HCT116 (cell line): ENCODE measurements around the gene ETS1. TPM values are rescaled to one million over a fixed set of nuclear protein-coding genes. Genes with fewer than 3 reads are reported as not detected.
"Not testable (repeated sequence)": the region's sequence is repeated elsewhere in the genome, so short reads cannot be mapped to it uniquely, and the experiment has no call there.

Source experiments
- ATAC-seq: fragments of 200-7000 bp; cut with Tn5 transposase; 2 replicates; pipeline ENCODE4 v1.9.1; 2020; ENCODE audit warnings: mild to moderate bottlenecking, moderate library complexity
- BruUV-seq: library from RNA; stranded (reverse); fragments of 400-500 nt; replicated peaks from 2 replicates; lab custom pipeline; 2021; lab: Mats Ljungman, UMichigan
- CTCF ChIA-PET: fragments of 300-600 bp; sonication (Branson Sonifier 250); formaldehyde crosslinking; loops from one replicate; lab custom pipeline; 2021; ENCODE audit warnings: antibody characterized with exemption; lab: Charles Lee
- POLR2A ChIA-PET: fragments of 300-600, 350-600 bp; sonication (Branson Sonifier 250); formaldehyde crosslinking; loops from one replicate; lab custom pipeline; 2021; ENCODE audit warnings: antibody characterized with exemption; lab: Charles Lee
- RAD21 ChIA-PET, 2 experiments: fragments of 300-600 bp; sonication (Branson Sonifier 250); formaldehyde crosslinking; loops; one replicate each; lab custom pipeline; 2023; ENCODE audit warnings: low total read pairs in 2 of 2; ENCODE audit not compliant: uncharacterized antibody in 2 of 2, unreplicated experiment in 2 of 2, low non-redundant PET in 1 of 2; lab: Charles Lee
- DNase-seq: peaks from one replicate; pipeline ENCODE4 v3.0.0-alpha.2; 2010; ENCODE audit warnings: low read depth, low spot score
- H2AFZ ChIP-seq: fragments of 200-600 bp; shearing (Covaris generic), sonication (generic); 2 replicates; pipeline ENCODE4 v1.6.1; 2017; ENCODE audit warnings: low read depth, mixed run types, mixed read lengths, antibody characterized with exemption, low read length; ENCODE audit not compliant: poor library complexity, severe bottlenecking
- H3K27ac ChIP-seq: 2 replicates; pipeline ENCODE4 v1.5.1; 2012; ENCODE audit warnings: low read depth, low read length
- H3K27me3 ChIP-seq: fragments of 200-600 bp; sonication (generic); 2 replicates; pipeline ENCODE4 v1.6.1; 2016; ENCODE audit warnings: mixed run types, low read length, mixed read lengths; ENCODE audit not compliant: insufficient read depth
- H3K36me3 ChIP-seq, 2 experiments: fragments of 200-500 bp in 1 of 2; fragments of 200-600 bp in 1 of 2; sonication (Bioruptor generic) in 1 of 2; sonication (generic) in 1 of 2; 2 replicates each; pipeline versions ENCODE4 v1.5.1 to v1.6.1; 2014 to 2016; ENCODE audit warnings: low read length in 2 of 2, inconsistent platforms in 1 of 2, mixed read lengths in 1 of 2, mixed run types in 1 of 2; ENCODE audit not compliant: insufficient read depth in 2 of 2, control insufficient read depth in 1 of 2
- H3K4me1 ChIP-seq, 2 experiments: fragments of 200-600 bp in 1 of 2; sonication (generic) in 1 of 2; 2 replicates each; pipeline versions ENCODE4 v1.5.1 to v1.6.1; 2012 to 2017; ENCODE audit warnings: low read length in 2 of 2, inconsistent platforms in 1 of 2, mild to moderate bottlenecking in 1 of 2, mixed read lengths in 1 of 2, mixed run types in 1 of 2, moderate library complexity in 1 of 2; ENCODE audit not compliant: insufficient read depth in 2 of 2, control insufficient read depth in 1 of 2
- H3K4me2 ChIP-seq: fragments of 200-600 bp; sonication (generic); 2 replicates; pipeline ENCODE4 v1.6.1; 2017; ENCODE audit warnings: mixed run types, low read length, mixed read lengths
- H3K4me3 ChIP-seq, 2 experiments: fragments of 200-600 bp in 1 of 2; sonication (generic) in 1 of 2; replicated peaks in 1 of 2; 2 replicates each; pipeline ENCODE4 v1.5.1; 2011 to 2016; ENCODE audit warnings: low read length in 2 of 2, control low read depth in 1 of 2, low read depth in 1 of 2, mild to moderate bottlenecking in 1 of 2, mixed read lengths in 1 of 2, mixed run types in 1 of 2
- H3K79me2 ChIP-seq: fragments of 200-600 bp; sonication (generic); 2 replicates; pipeline ENCODE4 v1.6.1; 2017; ENCODE audit warnings: mild to moderate bottlenecking, mixed run types, low read length, moderate library complexity, mixed read lengths; ENCODE audit not compliant: insufficient read depth
- H3K9ac ChIP-seq: fragments of 200-600 bp; sonication (generic); 2 replicates; pipeline ENCODE4 v1.6.1; 2016; ENCODE audit warnings: low read length, mixed read lengths
- H3K9me2 ChIP-seq: fragments of 200-600 bp; sonication (generic), shearing (Covaris generic); 2 replicates; pipeline ENCODE4 v1.6.1; 2017; ENCODE audit warnings: mixed run types, mild to moderate bottlenecking, moderate library complexity; ENCODE audit not compliant: insufficient read depth
- H3K9me3 ChIP-seq, 2 experiments: fragments of 200-500 bp in 1 of 2; fragments of 200-600 bp in 1 of 2; sonication (Bioruptor generic) in 1 of 2; sonication (generic) in 1 of 2; 2 replicates each; pipeline ENCODE4 v1.6.1; 2014 to 2017; ENCODE audit warnings: low read length in 2 of 2, mixed read lengths in 2 of 2, inconsistent platforms in 1 of 2, low read depth in 1 of 2, mild to moderate bottlenecking in 1 of 2, mixed run types in 1 of 2, moderate library complexity in 1 of 2; ENCODE audit not compliant: control insufficient read depth in 1 of 2, insufficient read depth in 1 of 2
- H4K20me1 ChIP-seq: fragments of 200-600 bp; sonication (generic), shearing (Covaris generic); 2 replicates; pipeline ENCODE4 v1.6.1; 2017; ENCODE audit warnings: mixed run types, mild to moderate bottlenecking, moderate library complexity; ENCODE audit not compliant: insufficient read depth
- CBX3 ChIP-seq: IDR thresholded peaks from 2 replicates; pipeline ENCODE4 v1.6.1; 2012; ENCODE audit warnings: low read depth
- EGR1 ChIP-seq: IDR thresholded peaks from 2 replicates; pipeline ENCODE4 v1.6.1; 2012; ENCODE audit warnings: low read depth
- ELF1 ChIP-seq: IDR thresholded peaks from 2 replicates; pipeline ENCODE4 v1.6.1; 2012; ENCODE audit warnings: low read depth, borderline replicate concordance
- EZH2 ChIP-seq: fragments of 200-600 bp; sonication (generic); IDR thresholded peaks from 2 replicates; pipeline ENCODE4 v1.6.1; 2017; ENCODE audit warnings: antibody characterized with exemption, mixed run types
- EZH2phosphoT487 ChIP-seq: fragments of 200-600 bp; IDR thresholded peaks from 2 replicates; pipeline ENCODE4 v1.6.1; 2018; ENCODE audit warnings: antibody characterized with exemption, borderline replicate concordance
- JUND ChIP-seq: IDR thresholded peaks from 2 replicates; pipeline ENCODE4 v1.6.1; 2012
- RAD21 ChIP-seq: IDR thresholded peaks from 2 replicates; pipeline ENCODE4 v1.6.1; 2012; ENCODE audit warnings: low read depth, mild to moderate bottlenecking
- SP1 ChIP-seq: IDR thresholded peaks from 2 replicates; pipeline ENCODE4 v1.6.1; 2012; ENCODE audit warnings: low read depth
- YY1 ChIP-seq: IDR thresholded peaks from 2 replicates; pipeline ENCODE4 v1.6.1; 2011; ENCODE audit warnings: low read length, low read depth, moderate library complexity, mild to moderate bottlenecking; ENCODE audit not compliant: insufficient replicate concordance; ENCODE audit errors: extremely low read depth
- ZBTB33 ChIP-seq: IDR thresholded peaks from 2 replicates; pipeline ENCODE4 v1.6.1; 2011; ENCODE audit warnings: mild to moderate bottlenecking, low read length, moderate library complexity; ENCODE audit not compliant: insufficient replicate concordance; ENCODE audit errors: extremely low read depth
- ZFX ChIP-seq: fragments of 450-650 bp; IDR thresholded peaks from 2 replicates; pipeline ENCODE4 v1.6.1; 2017
- ZNF274 ChIP-seq: fragments of 200-500 bp; sonication (Bioruptor generic); IDR thresholded peaks from 2 replicates; pipeline ENCODE4 v1.6.1; 2014; ENCODE audit warnings: mild to moderate bottlenecking, low read depth, low read length, inconsistent platforms
- intact Hi-C: fragments of 100-400 bp; cut with micrococcal nuclease; formaldehyde crosslinking; loops from 2 replicates; pipeline ENCODE4 v1.10.0; 2022
- total RNA-seq: library from RNA; stranded (reverse); gene quantifications from one replicate; pipeline ENCODE4 v1.2.1, GENCODE V29; 2021; ENCODE audit not compliant: unreplicated experiment
- TF ChIP-seq, protein P1 (sequence below), 3 experiments: fragments of 200-600 bp in 1 of 3; sonication (generic) in 1 of 3; IDR thresholded peaks in 2 of 3; conservative IDR thresholded peaks in 1 of 3; 2 replicates each; pipeline ENCODE4 v1.5.1; 2012 to 2017; ENCODE audit warnings: low read depth in 2 of 3, low read length in 2 of 3, antibody characterized with exemption in 1 of 3, borderline replicate concordance in 1 of 3, control low read depth in 1 of 3, mild to moderate bottlenecking in 1 of 3, mixed read lengths in 1 of 3, mixed run types in 1 of 3, moderate library complexity in 1 of 3; ENCODE audit not compliant: insufficient read depth in 1 of 3
- TF ChIP-seq, protein P2 (sequence below): IDR thresholded peaks from 2 replicates; pipeline ENCODE4 v1.6.1; 2012

The ETS1 gene
- total RNA-seq, 1 experiment from 2014 or later, result 9.2 TPM

- no peak for ATAC-seq
- H3K4me3 ChIP-seq, result no peak overlapping the region
Observed at GRCh38 chr11:128447233-128447632, 140.1 kb downstream of the ETS1 start.

GRCh38 chr11:128445921-128446320 is 141.4 kb downstream of the ETS1 start:
- intact Hi-C loops, result loop anchor here (5.0 kb wide), 2 partner anchors 76 to 239 kb away; no protein-coding TSS in a partner anchor
- ATAC-seq, result not testable (repeated sequence)

More at GRCh38 chr11:128447233-128447632, 140.1 kb downstream of the ETS1 start:
- Histone ChIP-seq H3K4me1 (peaks cover 14 to 28% of the 10 kb centered on the region in 2 experiments), H3K36me3 (no peaks in the 10 kb centered on the region), H3K9me3 (no peaks in the 10 kb centered on the region), H3K4me2 (peak overlapping the region; percentile 22; the same call in 1 of the 2 replicates), H4K20me1 (no peaks in the 10 kb centered on the region), H3K9ac (no peak overlapping the region), H3K27ac (no peak overlapping the region), H3K9me2 (no peaks in the 10 kb centered on the region), H3K27me3 (no peaks in the 10 kb centered on the region), H3K79me2 (no peaks in the 10 kb centered on the region), H2AFZ (peak overlapping the region; percentile 31)
- ChIA-PET POLR2A (interaction anchor here (1.1 kb wide), 1 partner anchor 9 kb away, joined by 7 read pairs; no protein-coding TSS in a partner anchor), RAD21 (no interaction called here), CTCF (no interaction called here)
- DNase-seq, result no peak
- intact Hi-C loops, result loop anchor here (5.0 kb wide), 2 partner anchors 75 to 240 kb away; no protein-coding TSS in a partner anchor
- TF ChIP-seq ZFX (no peak), ELF1 (no peak), SP1 (no peak), EZH2 (no peak), JUND (no peak), ZNF274 (no peak), EGR1 (no peak), EZH2phosphoT487 (no peak), YY1 (no peak), ZBTB33 (no peak), CBX3 (no peak), RAD21 (no peak)
- TF ChIP-seq, protein P1, sequence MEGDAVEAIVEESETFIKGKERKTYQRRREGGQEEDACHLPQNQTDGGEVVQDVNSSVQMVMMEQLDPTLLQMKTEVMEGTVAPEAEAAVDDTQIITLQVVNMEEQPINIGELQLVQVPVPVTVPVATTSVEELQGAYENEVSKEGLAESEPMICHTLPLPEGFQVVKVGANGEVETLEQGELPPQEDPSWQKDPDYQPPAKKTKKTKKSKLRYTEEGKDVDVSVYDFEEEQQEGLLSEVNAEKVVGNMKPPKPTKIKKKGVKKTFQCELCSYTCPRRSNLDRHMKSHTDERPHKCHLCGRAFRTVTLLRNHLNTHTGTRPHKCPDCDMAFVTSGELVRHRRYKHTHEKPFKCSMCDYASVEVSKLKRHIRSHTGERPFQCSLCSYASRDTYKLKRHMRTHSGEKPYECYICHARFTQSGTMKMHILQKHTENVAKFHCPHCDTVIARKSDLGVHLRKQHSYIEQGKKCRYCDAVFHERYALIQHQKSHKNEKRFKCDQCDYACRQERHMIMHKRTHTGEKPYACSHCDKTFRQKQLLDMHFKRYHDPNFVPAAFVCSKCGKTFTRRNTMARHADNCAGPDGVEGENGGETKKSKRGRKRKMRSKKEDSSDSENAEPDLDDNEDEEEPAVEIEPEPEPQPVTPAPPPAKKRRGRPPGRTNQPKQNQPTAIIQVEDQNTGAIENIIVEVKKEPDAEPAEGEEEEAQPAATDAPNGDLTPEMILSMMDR (IDR thresholded peaks at IDR 0.05 in 2 of 3, conservative IDR thresholded peaks at IDR 0.05 in 1 of 3; ENCODE audit: borderline replicate concordance in 1 of 3, insufficient read depth in 1 of 3, low read depth in 2 of 3, low read length in 2 of 3), result no peak
- TF ChIP-seq, protein P2, sequence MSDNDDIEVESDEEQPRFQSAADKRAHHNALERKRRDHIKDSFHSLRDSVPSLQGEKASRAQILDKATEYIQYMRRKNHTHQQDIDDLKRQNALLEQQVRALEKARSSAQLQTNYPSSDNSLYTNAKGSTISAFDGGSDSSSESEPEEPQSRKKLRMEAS, result no peak
- no TSS peak for BruUV-seq

More at GRCh38 chr11:128445921-128446320, 141.4 kb downstream of the ETS1 start:
- H3K4me1 ChIP-seq, result peaks cover 14 to 28% of the 10 kb centered on the region in 2 experiments
- H3K27ac ChIP-seq, H3K9ac ChIP-seq, H3K9me2 ChIP-seq, POLR2A ChIA-PET, H3K79me2 ChIP-seq, H3K4me3 ChIP-seq, H3K27me3 ChIP-seq, BruUV-seq, H2AFZ ChIP-seq, H3K9me3 ChIP-seq, H4K20me1 ChIP-seq, H3K4me2 ChIP-seq, CTCF ChIA-PET, DNase-seq, RAD21 ChIA-PET, H3K36me3 ChIP-seq: not testable (repeated sequence)
